ENCODE results near the gene MBTPS1. TPM values are rescaled to one million over a fixed set of nuclear protein-coding genes. Genes with fewer than 3 reads are reported as not detected.
"Not testable (repeated sequence)": the region's sequence is repeated elsewhere in the genome, so short reads cannot be mapped to it uniquely, and the experiment has no call there.

The MBTPS1 gene
- total and polyA plus RNA-seq, 4 donors: 21.1 to 65.0 (median 30.8) TPM

DNA sequence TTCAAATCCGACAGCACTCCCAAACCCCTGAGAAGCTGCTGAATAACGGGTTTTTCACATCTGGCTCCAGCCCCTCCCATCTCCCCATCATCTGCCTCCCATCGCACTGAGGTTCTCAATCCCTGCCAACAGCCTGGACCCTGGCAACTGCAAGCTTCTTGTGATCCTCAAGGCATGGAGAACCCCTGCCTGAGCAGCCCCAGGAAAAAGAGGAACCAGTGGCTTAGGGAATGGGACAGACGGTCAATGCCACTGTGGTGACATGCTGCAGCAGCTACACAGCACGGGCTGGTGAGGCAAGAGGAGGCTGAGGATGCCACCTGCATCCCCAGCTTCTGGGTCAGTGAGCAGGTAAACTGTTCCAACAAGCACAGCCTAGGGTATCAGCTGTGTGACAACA lies 3.3 kb upstream of the MBTPS1 start:
- Histone ChIP-seq H3K9me3 (ENCODE audit: control insufficient read depth in 4 of 4, low read length in 3 of 4) (no peaks in the 10 kb centered on the region), H3K27me3 (ENCODE audit: control insufficient read depth in 4 of 4, insufficient read depth in 4 of 4, low read length in 3 of 4) (no peaks in the 10 kb centered on the region), H3K9ac (ENCODE audit: low read depth in 1 of 2, low read length in 2 of 2) (no peak overlapping the region), H3K4me1 (ENCODE audit: control insufficient read depth in 4 of 4, insufficient read depth in 4 of 4, low read length in 3 of 4) (peaks cover 7 to 16% (median 12%) of the 10 kb centered on the region in 4 donors), H3K4me3 (ENCODE audit: low read depth in 1 of 3, low read length in 3 of 3) (no peak overlapping the region), H3K36me3 (ENCODE audit: control insufficient read depth in 4 of 4, insufficient read depth in 3 of 4, low read depth in 1 of 4, low read length in 3 of 4) (peaks cover 0 to 4% (median 1%) of the 10 kb centered on the region in 4 donors), H3K27ac (ENCODE audit: low read depth in 1 of 2, low read length in 2 of 2) (no peak overlapping the region)
- DNase-seq (ENCODE audit: low spot score): no peak
- 85% methylated on average over 5 of the region's 5 CpGs for WGBS
- no peak for TF ChIP-seq TAF1 (conservative IDR thresholded peaks at IDR 0.05)
- no peak for TF ChIP-seq HNF4A (conservative IDR thresholded peaks at IDR 0.05)
- TF ChIP-seq, protein P1, sequence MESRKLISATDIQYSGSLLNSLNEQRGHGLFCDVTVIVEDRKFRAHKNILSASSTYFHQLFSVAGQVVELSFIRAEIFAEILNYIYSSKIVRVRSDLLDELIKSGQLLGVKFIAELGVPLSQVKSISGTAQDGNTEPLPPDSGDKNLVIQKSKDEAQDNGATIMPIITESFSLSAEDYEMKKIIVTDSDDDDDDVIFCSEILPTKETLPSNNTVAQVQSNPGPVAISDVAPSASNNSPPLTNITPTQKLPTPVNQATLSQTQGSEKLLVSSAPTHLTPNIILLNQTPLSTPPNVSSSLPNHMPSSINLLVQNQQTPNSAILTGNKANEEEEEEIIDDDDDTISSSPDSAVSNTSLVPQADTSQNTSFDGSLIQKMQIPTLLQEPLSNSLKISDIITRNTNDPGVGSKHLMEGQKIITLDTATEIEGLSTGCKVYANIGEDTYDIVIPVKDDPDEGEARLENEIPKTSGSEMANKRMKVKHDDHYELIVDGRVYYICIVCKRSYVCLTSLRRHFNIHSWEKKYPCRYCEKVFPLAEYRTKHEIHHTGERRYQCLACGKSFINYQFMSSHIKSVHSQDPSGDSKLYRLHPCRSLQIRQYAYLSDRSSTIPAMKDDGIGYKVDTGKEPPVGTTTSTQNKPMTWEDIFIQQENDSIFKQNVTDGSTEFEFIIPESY (IDR thresholded peaks at IDR 0.05): no peak
- no peak for TF ChIP-seq SP1 (IDR thresholded peaks at IDR 0.05)
- TF ChIP-seq FOXA2 (IDR thresholded peaks at IDR 0.05): no peak
- TF ChIP-seq HNF4G (IDR thresholded peaks at IDR 0.05): no peak
- no peak for TF ChIP-seq JUND (IDR thresholded peaks at IDR 0.05)
- TF ChIP-seq RAD21 (IDR thresholded peaks at IDR 0.05): no peak
- no peak for TF ChIP-seq NR2F2 (IDR thresholded peaks at IDR 0.05)
- no peak for TF ChIP-seq RXRA (IDR thresholded peaks at IDR 0.05)
- TF ChIP-seq, protein P2, sequence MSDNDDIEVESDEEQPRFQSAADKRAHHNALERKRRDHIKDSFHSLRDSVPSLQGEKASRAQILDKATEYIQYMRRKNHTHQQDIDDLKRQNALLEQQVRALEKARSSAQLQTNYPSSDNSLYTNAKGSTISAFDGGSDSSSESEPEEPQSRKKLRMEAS (IDR thresholded peaks at IDR 0.05): no peak

DNA sequence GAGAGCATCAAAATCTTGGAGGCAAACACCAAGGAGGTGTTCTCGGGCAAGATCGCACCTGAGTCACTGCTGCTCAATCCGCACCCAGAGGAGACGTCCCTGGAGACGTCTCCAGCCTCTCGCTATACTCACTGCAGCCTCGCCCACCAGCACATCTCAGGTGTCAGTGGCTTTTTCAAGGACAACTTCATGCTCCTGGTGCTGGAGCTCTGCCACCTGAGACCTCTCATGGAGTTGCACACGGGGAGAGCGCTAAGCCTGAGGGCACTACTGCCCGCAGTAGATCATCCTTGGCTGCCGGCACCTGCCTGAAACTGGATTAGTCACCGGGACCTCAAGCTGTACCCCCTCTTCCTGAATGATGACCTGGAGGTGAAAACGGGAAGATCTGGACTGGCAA lies 2.6 kb upstream of the MBTPS1 start:
- TF ChIP-seq FOXA2 (IDR thresholded peaks at IDR 0.05): no peak
- no peak for TF ChIP-seq NR2F2 (IDR thresholded peaks at IDR 0.05)
- TF ChIP-seq HNF4G (IDR thresholded peaks at IDR 0.05): no peak
- TF ChIP-seq RXRA (IDR thresholded peaks at IDR 0.05): no peak
- TF ChIP-seq, protein P3, sequence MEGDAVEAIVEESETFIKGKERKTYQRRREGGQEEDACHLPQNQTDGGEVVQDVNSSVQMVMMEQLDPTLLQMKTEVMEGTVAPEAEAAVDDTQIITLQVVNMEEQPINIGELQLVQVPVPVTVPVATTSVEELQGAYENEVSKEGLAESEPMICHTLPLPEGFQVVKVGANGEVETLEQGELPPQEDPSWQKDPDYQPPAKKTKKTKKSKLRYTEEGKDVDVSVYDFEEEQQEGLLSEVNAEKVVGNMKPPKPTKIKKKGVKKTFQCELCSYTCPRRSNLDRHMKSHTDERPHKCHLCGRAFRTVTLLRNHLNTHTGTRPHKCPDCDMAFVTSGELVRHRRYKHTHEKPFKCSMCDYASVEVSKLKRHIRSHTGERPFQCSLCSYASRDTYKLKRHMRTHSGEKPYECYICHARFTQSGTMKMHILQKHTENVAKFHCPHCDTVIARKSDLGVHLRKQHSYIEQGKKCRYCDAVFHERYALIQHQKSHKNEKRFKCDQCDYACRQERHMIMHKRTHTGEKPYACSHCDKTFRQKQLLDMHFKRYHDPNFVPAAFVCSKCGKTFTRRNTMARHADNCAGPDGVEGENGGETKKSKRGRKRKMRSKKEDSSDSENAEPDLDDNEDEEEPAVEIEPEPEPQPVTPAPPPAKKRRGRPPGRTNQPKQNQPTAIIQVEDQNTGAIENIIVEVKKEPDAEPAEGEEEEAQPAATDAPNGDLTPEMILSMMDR (IDR thresholded peaks at IDR 0.05; ENCODE audit: low read depth, low read length, missing input control): no peak
- TF ChIP-seq JUND (IDR thresholded peaks at IDR 0.05): no peak
- TF ChIP-seq, protein P4, sequence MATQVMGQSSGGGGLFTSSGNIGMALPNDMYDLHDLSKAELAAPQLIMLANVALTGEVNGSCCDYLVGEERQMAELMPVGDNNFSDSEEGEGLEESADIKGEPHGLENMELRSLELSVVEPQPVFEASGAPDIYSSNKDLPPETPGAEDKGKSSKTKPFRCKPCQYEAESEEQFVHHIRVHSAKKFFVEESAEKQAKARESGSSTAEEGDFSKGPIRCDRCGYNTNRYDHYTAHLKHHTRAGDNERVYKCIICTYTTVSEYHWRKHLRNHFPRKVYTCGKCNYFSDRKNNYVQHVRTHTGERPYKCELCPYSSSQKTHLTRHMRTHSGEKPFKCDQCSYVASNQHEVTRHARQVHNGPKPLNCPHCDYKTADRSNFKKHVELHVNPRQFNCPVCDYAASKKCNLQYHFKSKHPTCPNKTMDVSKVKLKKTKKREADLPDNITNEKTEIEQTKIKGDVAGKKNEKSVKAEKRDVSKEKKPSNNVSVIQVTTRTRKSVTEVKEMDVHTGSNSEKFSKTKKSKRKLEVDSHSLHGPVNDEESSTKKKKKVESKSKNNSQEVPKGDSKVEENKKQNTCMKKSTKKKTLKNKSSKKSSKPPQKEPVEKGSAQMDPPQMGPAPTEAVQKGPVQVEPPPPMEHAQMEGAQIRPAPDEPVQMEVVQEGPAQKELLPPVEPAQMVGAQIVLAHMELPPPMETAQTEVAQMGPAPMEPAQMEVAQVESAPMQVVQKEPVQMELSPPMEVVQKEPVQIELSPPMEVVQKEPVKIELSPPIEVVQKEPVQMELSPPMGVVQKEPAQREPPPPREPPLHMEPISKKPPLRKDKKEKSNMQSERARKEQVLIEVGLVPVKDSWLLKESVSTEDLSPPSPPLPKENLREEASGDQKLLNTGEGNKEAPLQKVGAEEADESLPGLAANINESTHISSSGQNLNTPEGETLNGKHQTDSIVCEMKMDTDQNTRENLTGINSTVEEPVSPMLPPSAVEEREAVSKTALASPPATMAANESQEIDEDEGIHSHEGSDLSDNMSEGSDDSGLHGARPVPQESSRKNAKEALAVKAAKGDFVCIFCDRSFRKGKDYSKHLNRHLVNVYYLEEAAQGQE (IDR thresholded peaks at IDR 0.05): no peak
- H3K9me3 ChIP-seq (ENCODE audit: control insufficient read depth in 4 of 4, low read length in 3 of 4): no peaks in the 10 kb centered on the region
- H3K4me3 ChIP-seq (ENCODE audit: low read depth in 1 of 3, low read length in 3 of 3): no peak overlapping the region
- H3K27me3 ChIP-seq (ENCODE audit: control insufficient read depth in 4 of 4, insufficient read depth in 4 of 4, low read length in 3 of 4): no peaks in the 10 kb centered on the region
- H3K4me1 ChIP-seq (ENCODE audit: control insufficient read depth in 4 of 4, insufficient read depth in 4 of 4, low read length in 3 of 4): peaks cover 8 to 18% (median 13%) of the 10 kb centered on the region in 4 donors
- H3K36me3 ChIP-seq (ENCODE audit: control insufficient read depth in 4 of 4, insufficient read depth in 3 of 4, low read depth in 1 of 4, low read length in 3 of 4): peaks cover 0 to 4% (median 1%) of the 10 kb centered on the region in 4 donors
- 91% methylated on average over 13 of the region's 13 CpGs for WGBS
- H3K27ac ChIP-seq (ENCODE audit: low read depth in 1 of 2, low read length in 2 of 2): no peak overlapping the region
- H3K9ac ChIP-seq (ENCODE audit: low read depth in 1 of 2, low read length in 2 of 2): no peak overlapping the region
- DNase-seq (ENCODE audit: low spot score): no peak

DNA sequence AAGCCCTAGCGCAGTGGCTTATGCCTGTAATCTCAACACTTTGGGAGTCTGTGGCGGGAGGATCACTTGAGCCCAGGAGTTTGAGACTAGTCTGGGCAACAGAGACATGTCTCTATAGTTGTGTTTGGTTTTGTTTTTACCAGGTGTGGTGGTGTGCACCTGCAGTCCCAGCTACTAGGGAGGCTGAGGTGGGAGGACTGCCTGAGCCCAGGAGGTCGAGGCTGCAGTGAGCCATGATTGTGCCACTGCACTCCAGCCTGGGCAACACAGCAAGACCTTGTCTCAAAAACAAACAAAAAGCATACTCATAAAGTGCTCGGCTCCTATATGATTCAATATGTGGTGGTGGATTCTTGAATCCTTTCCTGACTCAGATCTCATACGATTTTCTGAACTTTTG lies 1.6 kb upstream of the MBTPS1 start:
- H3K9ac ChIP-seq (ENCODE audit: low read depth in 1 of 2, low read length in 2 of 2); H3K27ac ChIP-seq (ENCODE audit: low read depth in 1 of 2, low read length in 2 of 2); H3K27me3 ChIP-seq (ENCODE audit: control insufficient read depth in 4 of 4, insufficient read depth in 4 of 4, low read length in 3 of 4); H3K9me3 ChIP-seq (ENCODE audit: control insufficient read depth in 4 of 4, low read length in 3 of 4); H3K36me3 ChIP-seq (ENCODE audit: control insufficient read depth in 4 of 4, insufficient read depth in 3 of 4, low read depth in 1 of 4, low read length in 3 of 4); H3K4me3 ChIP-seq (ENCODE audit: low read depth in 1 of 3, low read length in 3 of 3); DNase-seq (ENCODE audit: low spot score): not testable (repeated sequence)
- peaks cover 8 to 18% (median 13%) of the 10 kb centered on the region in 4 donors for H3K4me1 ChIP-seq (ENCODE audit: control insufficient read depth in 4 of 4, insufficient read depth in 4 of 4, low read length in 3 of 4)
- 95% methylated on average over 5 of the region's 5 CpGs for WGBS

All from liver (tissue), 9 donors.